Smooth muscle cell (in vitro differentiated cells): ENCODE measurements around the gene ASB7. TPM values are rescaled to one million over a fixed set of nuclear protein-coding genes. Genes with fewer than 3 reads are reported as not detected.
A peak's percentile ranks its signal among the peaks of the same experiment; 100 is the strongest.

Experiments
- DNase-seq: peaks from one replicate; lab custom pipeline; 2025; ENCODE audit not compliant: unreplicated experiment; lab: John Stamatoyannopoulos, UW
- H2AFZ ChIP-seq: fragments of 200-600 bp; sonication (generic); 2 replicates; pipeline ENCODE4 v1.6.0; 2016; ENCODE audit warnings: antibody characterized with exemption, low read depth, mild to moderate bottlenecking
- H3F3A ChIP-seq: fragments of 200-600 bp; sonication (generic); 2 replicates; pipeline ENCODE4 v1.6.0; 2017; ENCODE audit warnings: antibody characterized with exemption, low read depth
- H3K27ac ChIP-seq: fragments of 200-600 bp; sonication (generic); 2 replicates; pipeline ENCODE4 v1.5.1; 2016; ENCODE audit warnings: low read depth, mild to moderate bottlenecking
- H3K27me3 ChIP-seq: fragments of 200-600 bp; sonication (generic); 2 replicates; pipeline ENCODE4 v1.6.1; 2016; ENCODE audit warnings: low read depth, mild to moderate bottlenecking
- H3K36me3 ChIP-seq: fragments of 200-600 bp; sonication (generic); 2 replicates; pipeline ENCODE4 v1.5.1; 2016; ENCODE audit warnings: low read depth
- H3K4me1 ChIP-seq: fragments of 200-600 bp; sonication (generic); 2 replicates; pipeline ENCODE4 v1.5.1; 2016; ENCODE audit warnings: low read depth
- H3K4me2 ChIP-seq: fragments of 200-600 bp; sonication (generic); 2 replicates; pipeline ENCODE4 v1.6.0; 2016; ENCODE audit warnings: mild to moderate bottlenecking
- H3K4me3 ChIP-seq: fragments of 200-600 bp; sonication (generic); 2 replicates; pipeline ENCODE4 v1.5.1; 2016; ENCODE audit warnings: mild to moderate bottlenecking
- H3K79me2 ChIP-seq: fragments of 200-600 bp; sonication (generic); 2 replicates; pipeline ENCODE4 v1.6.0; 2016; ENCODE audit warnings: low read depth, mild to moderate bottlenecking
- H3K9ac ChIP-seq: fragments of 200-600 bp; sonication (generic); 2 replicates; pipeline ENCODE4 v1.6.0; 2016; ENCODE audit warnings: low read depth
- H3K9me3 ChIP-seq: fragments of 200-600 bp; sonication (generic); replicated peaks from 2 replicates; pipeline ENCODE4 v1.5.1; 2016; ENCODE audit warnings: low read depth
- H4K20me1 ChIP-seq: fragments of 200-600 bp; sonication (generic); 2 replicates; pipeline ENCODE4 v1.6.0; 2016; ENCODE audit warnings: low read depth
- WGBS: methylation state at CpG from one replicate; pipeline ENCODE4 v1.1.7; 2016; ENCODE audit warnings: low lambda C conversion rate; 5-methylcytosine and 5-hydroxymethylcytosine counted together
- polyA plus RNA-seq: library from polyadenylated mRNA; unstranded; fragments of >200 nt; fragmentation: Nextera tagmentation; extraction: Ambion mirVana; gene quantifications from 2 replicates; pipeline ENCODE4 v1.2.1, GENCODE V29; 2016
- total RNA-seq: library from RNA; depleted of rRNA; stranded (reverse); fragments of >200 nt; gene quantifications from 2 replicates; pipeline ENCODE4 v1.2.3, GENCODE V29; 2014
- TF ChIP-seq, protein P1 (sequence below): fragments of 200-600 bp; sonication (generic); IDR thresholded peaks from 2 replicates; pipeline ENCODE4 v1.5.1; 2017; ENCODE audit warnings: borderline replicate concordance, mild to moderate bottlenecking, antibody characterized with exemption; ENCODE audit not compliant: insufficient read depth, poor library complexity, severe bottlenecking

ASB7 gene
- total and polyA plus RNA-seq, 2 experiments from 2014 or later = 6.2 to 9.5 TPM

DNA sequence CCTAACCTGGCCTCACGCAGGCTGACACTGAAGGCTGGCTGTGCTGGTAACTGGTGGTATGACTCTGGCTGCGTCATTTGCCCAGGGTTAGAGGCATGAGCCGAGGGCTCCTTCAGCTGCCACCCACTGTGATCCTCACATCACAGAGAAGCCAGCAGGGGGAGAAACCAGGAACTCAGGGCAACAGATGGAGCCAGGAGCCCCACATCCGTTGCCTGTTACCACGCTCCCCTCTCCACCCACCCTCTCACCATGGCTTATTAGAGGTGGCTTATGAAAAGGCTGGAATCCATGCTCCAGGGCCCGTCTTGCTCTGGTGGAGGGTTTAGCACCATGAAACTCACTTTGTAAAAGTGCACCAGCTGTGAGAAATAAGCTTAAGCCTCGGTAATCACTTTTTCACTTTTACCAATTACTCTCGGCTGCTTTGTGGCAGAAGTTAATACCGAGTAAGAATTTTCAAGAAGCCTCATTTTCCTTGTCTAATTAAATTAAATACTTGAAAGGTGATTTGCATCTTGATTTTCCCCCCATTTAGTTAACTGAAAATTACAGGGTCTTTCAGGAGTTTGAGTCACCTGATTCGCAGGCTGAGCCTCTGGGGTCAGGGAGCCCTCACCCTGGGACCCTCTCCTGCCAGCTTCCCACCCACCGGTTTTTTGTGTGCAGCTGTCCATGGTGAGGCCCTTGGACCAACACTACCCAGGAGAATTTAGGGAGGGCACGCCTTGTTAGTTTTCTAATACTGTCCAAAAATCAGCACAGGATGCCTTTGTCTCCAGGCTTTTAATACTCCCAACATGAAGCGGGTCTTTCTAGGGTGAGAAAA is 60.9 kb downstream of the ASB7 start:
- H2AFZ ChIP-seq = no peak overlapping the region
- H3K4me3 ChIP-seq = no peak overlapping the region
- no peaks in the 10 kb centered on the region for H3K79me2 ChIP-seq
- no peaks in the 10 kb centered on the region for H3K27me3 ChIP-seq
- H3K27ac ChIP-seq = no peak overlapping the region
- no peaks in the 10 kb centered on the region for H3K9me3 ChIP-seq
- H3F3A ChIP-seq = peaks cover 4% of the 10 kb centered on the region
- TF ChIP-seq, protein P1, sequence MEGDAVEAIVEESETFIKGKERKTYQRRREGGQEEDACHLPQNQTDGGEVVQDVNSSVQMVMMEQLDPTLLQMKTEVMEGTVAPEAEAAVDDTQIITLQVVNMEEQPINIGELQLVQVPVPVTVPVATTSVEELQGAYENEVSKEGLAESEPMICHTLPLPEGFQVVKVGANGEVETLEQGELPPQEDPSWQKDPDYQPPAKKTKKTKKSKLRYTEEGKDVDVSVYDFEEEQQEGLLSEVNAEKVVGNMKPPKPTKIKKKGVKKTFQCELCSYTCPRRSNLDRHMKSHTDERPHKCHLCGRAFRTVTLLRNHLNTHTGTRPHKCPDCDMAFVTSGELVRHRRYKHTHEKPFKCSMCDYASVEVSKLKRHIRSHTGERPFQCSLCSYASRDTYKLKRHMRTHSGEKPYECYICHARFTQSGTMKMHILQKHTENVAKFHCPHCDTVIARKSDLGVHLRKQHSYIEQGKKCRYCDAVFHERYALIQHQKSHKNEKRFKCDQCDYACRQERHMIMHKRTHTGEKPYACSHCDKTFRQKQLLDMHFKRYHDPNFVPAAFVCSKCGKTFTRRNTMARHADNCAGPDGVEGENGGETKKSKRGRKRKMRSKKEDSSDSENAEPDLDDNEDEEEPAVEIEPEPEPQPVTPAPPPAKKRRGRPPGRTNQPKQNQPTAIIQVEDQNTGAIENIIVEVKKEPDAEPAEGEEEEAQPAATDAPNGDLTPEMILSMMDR = peak; percentile 7
- peaks cover 17% of the 10 kb centered on the region for H3K4me1 ChIP-seq
- no peak overlapping the region for H3K4me2 ChIP-seq
- no peaks in the 10 kb centered on the region for H4K20me1 ChIP-seq
- no peak overlapping the region for H3K9ac ChIP-seq
- no peak for DNase-seq
- H3K36me3 ChIP-seq = no peaks in the 10 kb centered on the region
- WGBS = 76% methylated on average over 13 of the region's 13 CpGs

- Histone ChIP-seq H3K36me3 (no peaks in the 10 kb centered on the region), H3K9me3 (no peaks in the 10 kb centered on the region), H3K4me1 (peaks cover 17% of the 10 kb centered on the region), H3K27ac (no peak overlapping the region), H4K20me1 (no peaks in the 10 kb centered on the region), H2AFZ (no peak overlapping the region), H3K9ac (no peak overlapping the region), H3K4me2 (no peak overlapping the region), H3K4me3 (no peak overlapping the region), H3K27me3 (no peaks in the 10 kb centered on the region), H3K79me2 (no peaks in the 10 kb centered on the region), H3F3A (peaks cover 4% of the 10 kb centered on the region)
- WGBS = 62% methylated on average over 11 of the region's 11 CpGs
- TF ChIP-seq, protein P1 = no peak
- no peak for DNase-seq
These were observed 61.5 kb downstream of the ASB7 start for GRCh38 chr15:100663915-100664281.

GRCh38 chr15:100665570-100665969 is 63.2 kb downstream of the ASB7 start:
- Histone ChIP-seq H2AFZ (no peak overlapping the region), H3K4me2 (no peak overlapping the region), H3K9me3 (no peaks in the 10 kb centered on the region), H3K4me3 (no peak overlapping the region), H4K20me1 (no peaks in the 10 kb centered on the region), H3K27me3 (no peaks in the 10 kb centered on the region), H3K27ac (no peak overlapping the region), H3K36me3 (no peaks in the 10 kb centered on the region), H3K79me2 (no peaks in the 10 kb centered on the region), H3K4me1 (peaks cover 17% of the 10 kb centered on the region), H3K9ac (no peak overlapping the region), H3F3A (peaks cover 4% of the 10 kb centered on the region)
- TF ChIP-seq, protein P1 = no peak
- WGBS = 73% methylated on average over 7 of the region's 7 CpGs
- no peak for DNase-seq
